GM21390 (cell line): ENCODE measurements around the gene BEGAIN.

Experiments
- ATAC-seq: cut with Tn5 transposase; IDR thresholded peaks from one replicate; pipeline ENCODE4 v1.9.1; 2021; ENCODE audit not compliant: unreplicated experiment

Gene BEGAIN

DNA sequence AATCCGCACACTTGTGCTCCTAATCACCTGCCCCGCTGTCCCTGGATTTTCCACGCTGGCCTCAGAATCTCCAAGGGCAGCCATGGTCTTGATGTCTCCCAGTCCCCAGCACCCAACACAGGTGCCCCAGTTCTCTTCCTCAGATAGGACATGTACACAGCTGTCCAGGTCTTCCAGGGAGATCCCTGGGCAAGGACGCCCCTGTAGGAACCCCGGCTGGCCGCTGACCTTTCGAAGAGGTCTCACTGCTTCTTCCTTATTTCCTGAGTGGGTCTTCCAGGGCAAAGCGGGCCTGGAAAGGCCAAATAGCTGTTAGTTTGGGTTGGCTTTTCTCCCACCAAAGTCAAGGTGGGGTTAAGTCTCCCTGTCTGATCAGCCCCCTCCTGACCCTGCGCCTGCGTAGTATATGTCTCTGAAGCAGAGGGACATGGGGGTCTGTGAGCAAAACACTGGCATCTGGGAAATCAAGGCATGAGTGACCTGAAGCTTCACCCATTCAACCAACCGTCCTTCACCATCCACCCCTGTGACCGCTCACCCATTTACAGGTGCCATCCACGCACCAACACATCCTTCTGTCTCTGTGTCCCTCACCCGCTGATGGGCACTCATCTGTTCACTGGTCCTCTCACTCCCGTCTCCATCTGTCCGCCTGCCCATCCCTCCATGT lies 4.6 kb downstream of the BEGAIN start:
- ATAC-seq, result no peak

DNA sequence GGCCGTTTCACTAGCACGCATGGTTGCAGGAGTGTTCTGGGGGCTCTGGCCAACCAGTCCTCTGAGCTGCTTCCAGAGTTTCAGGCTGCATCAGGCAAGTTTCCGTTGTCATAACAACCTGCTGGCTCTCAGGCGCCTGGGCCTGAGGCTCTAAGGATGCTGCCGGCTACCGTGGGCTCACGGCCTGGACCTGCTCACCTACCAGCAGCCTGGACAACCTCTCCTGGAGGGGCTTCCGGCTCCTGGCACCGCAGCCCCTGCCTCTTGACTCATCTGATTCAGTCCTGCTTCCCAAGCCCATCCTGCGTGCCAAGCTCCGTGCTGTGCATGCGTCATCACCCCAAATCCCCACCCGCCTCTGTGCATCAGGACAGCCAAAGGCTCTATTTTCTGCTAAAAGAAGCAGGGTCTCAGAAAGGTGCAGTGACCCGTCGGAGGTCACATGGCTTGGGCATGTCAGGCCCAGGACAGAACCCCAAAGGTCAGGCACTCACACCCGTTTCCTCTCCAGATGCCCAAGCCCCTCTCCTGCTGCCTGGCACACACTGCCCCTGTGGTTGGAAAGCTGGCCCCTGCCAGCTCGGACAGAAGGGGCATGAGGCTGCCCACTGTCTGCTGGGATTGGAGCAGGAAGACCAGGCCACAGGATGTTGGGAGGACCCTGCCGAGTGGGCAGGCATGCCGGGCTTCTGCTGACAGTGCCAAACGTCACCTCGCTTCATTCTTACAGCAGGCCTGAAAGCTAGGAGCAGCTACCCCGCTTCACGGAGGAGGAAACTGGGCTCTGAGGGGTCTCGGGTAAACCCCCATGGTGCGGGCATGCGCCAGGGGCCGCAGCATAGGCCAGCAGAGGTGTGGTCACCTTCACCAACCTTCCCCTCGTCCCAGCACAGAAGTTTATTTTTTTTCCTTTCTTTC lies 5.7 kb downstream of the BEGAIN start:
- ATAC-seq, result no peak

DNA sequence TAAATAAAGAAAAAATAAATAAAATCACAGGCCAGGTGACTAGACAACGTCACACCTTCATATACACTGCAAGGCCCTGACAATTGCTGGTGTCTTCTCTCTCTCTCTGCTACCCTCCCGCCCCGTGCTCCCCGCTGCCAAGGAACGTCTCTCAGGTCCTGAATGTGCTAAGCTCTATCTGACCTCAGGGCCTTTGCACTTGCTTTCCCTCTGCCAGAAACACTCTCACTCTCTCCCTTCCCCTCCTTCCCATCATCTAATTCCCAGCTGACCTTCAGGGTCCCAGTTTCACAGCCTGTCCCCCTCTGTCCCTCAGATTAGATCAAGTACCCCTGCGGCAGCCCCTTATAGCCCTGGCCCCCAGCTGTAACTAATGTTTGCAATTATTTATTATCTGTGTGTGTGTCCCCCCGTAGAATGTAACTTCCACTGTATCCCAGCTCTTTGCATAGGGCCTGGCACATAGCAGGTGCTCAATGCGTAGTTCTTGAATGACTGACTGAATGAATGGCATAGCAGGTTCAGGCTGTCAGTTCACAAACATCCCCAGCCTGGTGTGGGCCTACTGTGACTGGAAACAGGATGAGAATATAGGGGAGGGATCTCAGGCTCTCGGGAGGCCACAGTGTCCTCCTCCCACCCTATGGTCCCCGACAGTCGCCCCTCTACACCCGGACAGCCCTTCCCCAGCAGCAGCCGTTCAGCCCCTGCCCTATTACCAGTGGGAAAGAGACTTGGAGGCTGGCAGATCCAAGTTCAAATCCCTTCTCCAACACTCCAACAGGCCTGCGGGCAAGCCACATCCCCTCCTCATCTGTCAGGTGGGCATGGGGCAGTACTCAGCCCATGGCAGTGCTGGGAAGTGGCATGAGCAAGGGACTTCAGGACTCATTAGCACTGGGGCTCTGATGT lies 6.6 kb downstream of the BEGAIN start:
- ATAC-seq, result no peak

DNA sequence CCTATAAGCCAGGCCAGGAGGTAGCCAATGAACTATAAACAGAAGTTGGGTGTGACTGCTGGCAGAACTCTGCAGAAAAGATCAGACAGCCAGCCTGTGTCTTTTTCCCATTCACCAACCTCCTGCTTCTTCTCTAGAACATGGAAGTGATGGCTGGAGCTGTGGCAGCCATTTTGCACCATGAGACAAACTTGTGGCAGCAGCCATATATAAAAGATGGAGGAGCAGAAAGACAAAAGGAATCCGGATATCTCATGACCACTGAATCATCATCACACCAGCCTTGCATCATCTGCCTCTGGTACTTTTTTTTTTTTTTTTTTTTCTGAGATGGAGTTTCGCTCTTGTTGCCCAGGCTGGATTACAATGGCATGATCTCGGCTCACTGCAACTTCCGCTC lies 8.7 kb downstream of the BEGAIN start:
- ATAC-seq, result no peak

DNA sequence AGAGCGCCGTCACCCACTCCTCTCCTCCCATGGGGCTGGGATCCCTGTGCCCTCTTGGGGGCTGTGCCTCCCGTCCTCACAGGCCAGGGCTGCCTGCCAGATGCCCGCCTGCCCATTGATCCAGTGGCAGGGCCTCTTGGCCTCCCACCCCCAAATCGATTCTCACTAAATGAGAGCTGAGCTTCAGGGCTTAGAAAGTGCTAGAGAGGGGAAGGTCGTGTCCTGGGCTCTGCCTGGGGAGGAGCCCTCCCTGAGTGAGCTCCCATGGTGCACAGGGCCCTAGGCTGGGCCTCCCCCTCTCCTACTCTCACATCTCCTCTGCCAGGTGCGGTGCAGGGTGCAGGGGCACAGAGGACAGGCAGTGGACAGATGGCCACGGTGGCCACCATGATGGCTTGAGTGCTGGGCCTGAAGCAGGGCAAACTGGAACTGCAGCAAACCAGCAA lies 9.2 kb downstream of the BEGAIN start:
- ATAC-seq, result no peak

DNA sequence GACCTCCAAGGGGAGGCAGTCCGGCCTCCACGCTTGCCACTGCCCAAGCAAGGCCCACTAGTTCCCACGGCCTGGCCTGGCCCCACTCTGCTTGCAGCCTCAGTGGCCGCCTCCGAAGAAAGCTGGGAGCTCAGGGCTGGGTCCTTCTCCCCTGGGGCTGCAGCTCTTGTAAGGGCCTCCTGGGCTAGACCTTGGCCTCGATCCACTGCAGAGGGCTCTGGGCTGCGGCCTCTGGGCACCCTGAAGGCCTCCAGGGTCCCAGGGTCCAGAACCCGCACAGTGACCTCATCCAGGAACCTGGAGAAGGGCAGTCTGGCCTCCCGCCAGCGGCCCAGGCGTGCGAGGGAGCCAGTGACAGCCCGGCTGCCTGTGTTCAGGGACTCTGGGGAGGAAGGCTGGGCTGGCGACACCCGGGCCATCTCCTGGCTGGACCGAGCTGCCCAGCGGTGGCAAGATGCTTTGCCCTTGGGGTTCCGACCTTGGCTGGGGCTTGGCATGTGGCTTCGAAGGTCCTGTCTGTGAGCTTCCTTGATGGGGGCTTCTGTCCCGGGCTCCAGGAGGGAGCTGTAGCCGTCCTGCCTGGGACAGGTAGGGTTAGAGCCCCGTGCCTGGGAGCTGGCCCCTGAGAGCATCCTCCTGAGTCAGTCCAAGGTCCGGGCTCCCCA lies 9.8 kb downstream of the BEGAIN start:
- ATAC-seq, result no peak

DNA sequence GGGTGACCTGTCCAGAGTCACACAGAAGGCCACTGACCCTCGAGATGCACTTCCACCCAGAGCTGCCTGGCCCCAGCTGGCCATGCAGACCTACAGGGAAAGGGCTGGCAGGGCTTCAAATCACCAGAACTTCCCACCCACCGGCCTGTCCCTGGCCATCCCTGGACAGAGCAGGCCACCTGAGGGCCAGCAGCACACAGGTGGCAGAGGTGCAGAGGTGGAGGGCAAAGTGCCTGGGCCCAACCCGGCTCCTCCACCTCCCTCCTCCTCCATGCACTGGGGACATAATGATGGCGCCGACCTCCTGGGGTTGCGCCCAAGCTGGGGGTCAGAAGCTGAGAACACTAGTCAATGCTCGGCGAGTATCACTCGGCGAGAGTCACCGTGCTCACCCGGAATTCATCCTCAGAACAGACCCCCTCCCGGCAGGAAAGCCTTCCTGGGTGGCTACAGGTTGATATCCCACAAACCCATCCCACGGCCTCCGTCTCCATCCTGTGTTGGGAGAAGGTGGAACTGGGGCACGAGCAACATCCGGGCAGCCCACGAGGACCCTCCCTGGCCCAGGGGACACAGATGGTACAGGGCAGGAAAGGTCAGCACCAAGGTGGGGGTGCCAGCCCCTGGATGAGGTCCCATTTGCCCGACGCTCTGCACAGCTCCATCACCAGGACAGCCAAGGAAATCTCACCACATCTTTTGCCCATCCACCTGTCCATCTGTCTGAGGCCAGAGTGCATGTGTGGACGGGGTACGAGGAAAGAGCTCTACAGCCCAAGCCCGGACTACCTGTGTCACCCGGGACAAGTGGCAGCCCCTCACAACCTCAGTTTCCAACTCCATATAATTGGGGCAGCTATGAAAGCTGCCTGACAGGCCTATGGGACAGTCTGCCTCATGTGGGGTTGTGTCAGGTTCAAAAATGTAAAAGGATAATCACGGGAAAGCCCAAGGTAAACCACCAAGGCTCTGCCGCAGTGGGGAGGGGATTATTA lies 10.8 kb downstream of the BEGAIN start:
- no peak for ATAC-seq

DNA sequence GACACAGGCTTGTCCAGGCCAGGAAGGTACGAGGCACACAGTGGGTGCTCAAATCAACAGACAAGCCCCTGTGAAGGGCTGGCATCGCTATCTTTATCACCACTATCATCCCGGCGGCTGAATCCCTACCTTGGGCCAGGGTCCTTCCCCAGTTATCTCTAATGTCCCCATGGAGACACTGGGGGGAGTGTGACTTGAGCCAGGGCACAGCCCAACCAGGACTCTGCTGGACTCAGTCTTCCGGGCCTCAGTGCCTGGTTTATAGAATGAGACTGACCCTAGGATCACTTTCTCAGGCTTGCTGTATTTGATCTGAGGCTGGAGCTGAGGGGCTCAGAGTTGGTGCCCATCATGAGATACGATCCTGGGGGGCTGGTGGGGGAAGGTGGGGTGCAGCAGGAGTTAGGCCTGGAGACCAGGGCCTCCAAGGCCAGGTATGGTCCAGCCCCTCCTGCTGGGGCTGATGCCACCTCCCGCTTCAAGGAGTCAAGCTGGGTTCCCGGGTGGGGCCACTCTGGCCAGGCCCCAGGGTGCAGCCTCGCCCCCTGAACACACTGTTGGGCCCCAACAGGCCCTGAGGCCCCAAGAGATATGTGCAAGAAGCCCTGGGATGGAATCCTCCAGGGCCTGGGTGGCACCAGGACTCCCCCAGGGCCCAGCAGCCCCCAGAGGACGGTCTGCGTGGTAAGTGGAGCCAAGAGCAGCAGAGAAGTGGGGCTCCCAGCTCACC lies 11.8 kb downstream of the BEGAIN start:
- ATAC-seq, result no peak

DNA sequence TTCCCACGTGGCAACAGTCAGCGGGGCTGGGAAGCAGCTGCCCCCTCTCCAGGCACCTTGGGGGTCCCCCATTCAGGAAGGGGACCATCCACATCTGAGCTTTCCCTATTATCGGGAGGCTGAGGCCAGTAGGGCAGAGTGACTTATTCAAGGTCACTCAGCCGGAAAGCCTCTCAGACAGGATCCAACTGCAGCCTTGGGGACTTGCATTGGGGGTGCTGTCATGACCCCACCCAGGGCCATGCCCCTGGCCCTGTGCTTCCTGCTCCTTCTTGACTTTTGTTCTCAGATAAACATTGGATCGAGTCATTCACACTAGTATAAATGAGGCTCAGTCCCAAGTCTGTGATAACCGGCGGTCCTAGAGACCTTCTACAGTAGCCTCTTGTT lies 12.6 kb downstream of the BEGAIN start:
- ATAC-seq, result no peak

DNA sequence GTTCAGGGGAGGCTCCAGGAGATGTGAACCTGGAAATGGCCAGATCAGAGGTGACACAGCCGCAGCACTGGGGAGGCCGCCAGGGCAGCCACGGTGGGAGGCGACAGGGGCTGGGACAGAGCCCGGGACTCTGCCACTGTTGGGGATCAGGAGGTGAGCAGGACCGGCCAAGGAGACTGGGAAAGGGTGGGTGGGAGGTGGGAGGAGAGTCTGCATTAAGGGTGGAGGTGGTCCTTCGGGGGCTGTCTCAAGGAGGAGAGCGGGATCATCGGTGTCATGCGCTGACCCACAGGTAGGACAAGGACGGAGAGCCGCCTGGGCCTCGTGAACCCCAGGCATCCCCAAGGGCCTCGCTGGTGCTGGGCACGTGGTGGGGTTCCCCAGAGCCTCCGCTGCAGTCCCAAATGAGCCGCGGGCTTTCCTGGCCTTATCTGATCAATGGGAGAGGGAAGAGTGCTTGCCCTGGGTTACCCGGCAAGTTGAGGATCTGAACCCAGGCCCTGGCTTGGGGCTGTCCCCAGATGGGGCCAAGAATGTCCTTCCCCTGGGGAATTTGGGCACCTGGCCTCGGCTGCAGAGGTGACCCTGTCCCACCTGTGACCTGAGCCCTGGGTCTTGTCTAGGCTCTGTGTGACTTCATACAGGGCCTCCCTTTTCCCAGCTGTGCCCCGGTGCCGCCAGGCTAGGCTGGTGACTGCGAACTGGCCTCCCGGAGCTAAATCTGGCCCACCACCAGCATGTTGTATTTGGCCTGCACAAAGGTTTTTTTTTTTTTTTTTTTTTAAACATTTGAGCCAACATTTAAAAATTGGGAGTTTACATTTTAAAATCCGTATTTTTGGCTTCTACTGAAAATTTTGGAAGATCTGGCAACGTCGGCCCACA lies 13.2 kb downstream of the BEGAIN start:
- ATAC-seq, result no peak

DNA sequence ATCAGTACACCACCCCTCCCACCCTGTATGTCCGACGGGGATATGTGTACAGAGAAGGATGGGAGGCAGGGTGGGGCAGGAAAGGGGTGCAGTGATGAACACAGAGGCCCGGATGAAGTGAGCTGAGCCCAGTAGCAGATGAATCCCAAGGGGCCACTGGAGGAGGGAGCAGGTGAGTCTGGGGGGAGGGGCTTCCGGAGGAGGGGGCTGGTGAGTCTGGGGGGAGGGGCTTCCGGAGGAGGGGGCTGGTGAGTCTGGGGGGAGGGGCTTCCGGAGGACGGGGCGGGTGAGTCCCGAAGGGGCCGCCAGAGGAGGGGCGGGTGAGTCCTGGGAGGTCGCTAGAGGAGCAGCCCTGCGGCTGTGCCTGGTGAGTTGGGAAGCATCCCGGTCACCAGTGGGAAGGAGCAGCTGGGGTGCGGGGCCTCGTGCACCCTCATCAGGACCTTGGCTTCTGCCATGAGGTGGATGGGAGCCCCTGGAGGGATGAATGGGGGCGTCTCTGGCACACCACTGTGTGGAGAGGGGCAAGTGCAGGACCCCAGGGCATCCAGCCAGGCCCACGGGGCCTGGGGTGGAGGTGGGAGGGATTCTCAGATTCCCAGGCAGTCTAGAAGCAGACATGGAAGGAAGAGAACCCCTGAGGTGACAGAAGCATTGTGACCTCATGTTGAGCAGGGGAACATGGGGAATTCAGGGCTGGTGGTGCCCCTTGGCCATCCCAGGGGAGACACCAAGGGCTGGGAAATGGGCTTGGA lies 14.0 kb downstream of the BEGAIN start:
- ATAC-seq, result no peak

DNA sequence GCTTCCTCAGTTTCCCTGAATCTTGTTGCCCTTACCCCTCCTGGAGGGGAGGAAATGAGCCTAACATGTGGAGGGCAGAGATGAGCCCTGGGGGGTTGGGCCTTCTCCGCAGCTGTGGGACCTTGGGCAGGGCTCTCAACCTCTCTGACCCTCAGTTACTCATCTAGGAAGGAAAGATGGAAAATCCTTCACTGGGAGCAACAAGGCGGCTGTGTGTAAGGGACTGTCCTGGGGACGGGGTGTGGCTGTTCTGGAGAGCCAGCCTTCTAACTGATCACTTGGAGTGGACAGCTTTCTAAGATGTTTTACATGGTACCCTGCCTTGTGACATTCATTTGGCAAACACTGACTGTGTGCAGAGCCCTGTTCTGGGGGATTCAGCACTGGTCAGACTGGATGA lies 14.7 kb downstream of the BEGAIN start:
- no peak for ATAC-seq

DNA sequence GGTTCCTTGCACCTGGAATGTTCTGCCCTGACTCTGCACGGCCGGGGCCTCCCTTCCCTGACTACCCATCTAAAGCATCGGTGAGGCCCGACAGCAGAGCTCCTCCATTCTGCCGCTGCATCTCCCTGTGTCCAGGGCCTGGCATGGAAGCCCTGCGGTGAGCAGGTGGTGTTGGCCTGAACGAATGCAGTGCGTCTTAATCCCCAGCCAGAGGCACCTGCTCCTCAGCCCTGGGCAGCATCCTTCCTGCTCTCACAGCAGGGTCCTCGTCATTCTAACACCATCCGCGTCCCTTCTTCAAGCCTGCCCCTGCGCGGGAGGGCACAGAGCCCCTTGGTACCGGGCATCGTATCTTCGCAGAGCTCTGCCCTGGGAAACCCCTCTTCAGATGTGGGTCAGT lies 15.4 kb downstream of the BEGAIN start:
- ATAC-seq, result no peak

DNA sequence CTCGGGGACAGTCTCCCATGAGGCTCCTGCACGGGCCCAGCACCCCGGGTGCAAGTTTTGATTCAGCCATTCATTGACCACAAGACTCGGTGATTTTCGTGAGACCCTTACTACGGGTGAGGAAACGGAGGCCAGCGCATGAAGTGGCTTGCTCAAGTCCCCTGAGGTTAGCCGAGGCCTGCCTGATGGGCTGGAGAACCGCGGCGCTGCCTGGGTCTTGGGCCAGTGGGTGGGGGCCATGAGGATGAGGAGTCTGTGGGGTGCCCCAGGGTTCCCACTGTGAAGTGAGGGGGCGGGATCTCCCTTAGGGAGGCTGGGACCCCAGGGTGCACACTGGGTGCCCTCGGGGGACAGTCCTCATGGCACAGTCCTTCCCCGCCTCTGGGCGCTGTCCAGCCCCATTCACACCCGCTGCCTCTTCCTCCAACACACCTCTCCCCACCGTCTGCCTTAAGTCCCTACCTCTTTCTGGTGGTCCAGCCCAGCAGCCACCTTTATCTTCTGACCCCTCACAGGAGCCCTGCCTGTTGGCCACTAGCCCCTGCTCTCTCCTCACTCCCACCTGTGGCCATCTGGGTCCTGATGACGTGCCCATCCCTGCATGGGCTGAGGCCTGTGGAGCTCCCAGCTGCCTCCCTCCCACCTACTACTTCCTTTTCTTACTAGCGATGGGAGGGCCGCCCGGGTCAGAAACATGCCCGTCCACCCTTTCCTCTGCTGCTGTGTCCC lies 16.3 kb downstream of the BEGAIN start:
- no peak for ATAC-seq

DNA sequence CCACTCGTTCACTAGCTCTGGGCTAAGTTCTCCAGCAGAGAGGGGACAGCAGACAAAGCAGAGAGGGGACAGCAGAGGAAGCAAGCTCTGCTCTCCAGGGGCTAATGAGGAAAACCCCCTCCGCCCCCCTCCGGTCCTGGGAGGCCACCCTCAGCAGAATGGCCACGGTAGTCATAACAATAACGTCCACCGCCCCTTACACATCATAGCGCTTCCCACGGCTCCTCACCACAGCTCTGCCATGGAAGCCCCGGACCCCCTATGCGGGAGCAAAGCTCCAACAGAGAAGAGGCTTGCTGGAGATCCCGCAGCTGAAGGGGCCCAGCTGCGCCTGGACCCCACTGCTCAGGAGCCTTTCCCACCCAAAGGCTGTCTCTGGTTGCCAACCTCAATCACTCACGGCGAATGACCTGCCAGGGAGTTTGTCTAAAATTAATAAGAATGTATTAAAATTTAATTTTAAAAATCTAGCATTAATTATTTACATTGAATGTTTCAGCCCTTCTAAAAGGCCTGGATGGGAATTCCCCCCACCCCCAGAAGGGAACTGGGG lies 17.4 kb downstream of the BEGAIN start:
- no peak for ATAC-seq

DNA sequence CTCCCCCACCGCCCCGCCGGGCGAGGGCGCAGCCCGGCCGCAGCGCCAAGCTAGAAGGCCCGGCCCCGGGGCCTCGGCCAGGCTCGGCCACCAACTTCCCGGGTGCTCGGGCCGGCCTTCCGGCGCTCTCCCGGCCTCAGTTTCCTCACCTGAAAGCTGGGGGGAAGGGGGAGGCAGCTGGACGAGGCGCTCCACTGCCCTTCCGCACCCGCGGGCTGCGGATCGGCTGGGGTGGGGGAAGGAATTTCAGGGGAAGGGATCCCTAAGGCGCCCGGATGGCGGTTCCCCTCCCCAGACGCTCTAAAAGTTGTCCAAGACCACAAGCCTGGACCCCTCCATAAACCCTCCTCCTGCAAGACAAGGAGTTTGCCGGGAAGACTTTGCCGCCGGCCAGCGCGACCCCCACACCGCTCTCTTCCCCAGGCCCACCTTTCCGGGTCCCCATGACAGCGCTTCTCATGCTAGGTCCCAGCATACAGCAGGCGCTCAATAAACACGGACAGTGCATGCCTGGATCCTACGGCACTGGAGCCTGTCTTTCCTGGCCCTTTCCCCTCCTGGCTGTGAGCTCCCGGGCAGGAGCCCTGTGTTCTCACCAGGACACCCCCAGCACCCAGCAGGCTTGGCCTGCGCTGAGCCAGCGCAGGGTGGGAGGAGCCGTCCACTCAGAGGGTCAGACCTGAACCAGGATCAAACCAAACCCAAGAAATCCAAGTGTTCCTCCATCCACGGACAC lies 18.1 kb downstream of the BEGAIN start:
- no peak for ATAC-seq
